Glutamatergic neuron (in vitro differentiated cells): ENCODE results near the gene CDC73. TPM values are rescaled to one million over a fixed set of nuclear protein-coding genes. Genes with fewer than 3 reads are reported as not detected.

Source experiments
- DNase-seq: peaks from one replicate; pipeline ENCODE4 v3.0.0; 2022
- H3K27ac Mint-ChIP-seq: one replicate; pipeline ENCODE4 v1.8.0; 2020; ENCODE audit warnings: mild to moderate bottlenecking, mixed read lengths, inconsistent platforms; ENCODE audit not compliant: unreplicated experiment
- H3K27me3 Mint-ChIP-seq: one replicate; pipeline ENCODE4 v1.8.0; 2020; ENCODE audit warnings: mild to moderate bottlenecking, moderate library complexity, mixed read lengths, inconsistent platforms; ENCODE audit not compliant: unreplicated experiment
- H3K36me3 Mint-ChIP-seq: one replicate; pipeline ENCODE4 v1.8.0; 2020; ENCODE audit warnings: mild to moderate bottlenecking, mixed read lengths, inconsistent platforms; ENCODE audit not compliant: unreplicated experiment
- H3K4me1 Mint-ChIP-seq: one replicate; pipeline ENCODE4 v1.8.0; 2020; ENCODE audit warnings: mild to moderate bottlenecking, low read depth, mixed read lengths, inconsistent platforms; ENCODE audit not compliant: unreplicated experiment
- H3K4me3 Mint-ChIP-seq: one replicate; pipeline ENCODE4 v1.8.0; 2020; ENCODE audit warnings: mild to moderate bottlenecking, mixed read lengths, inconsistent platforms; ENCODE audit not compliant: unreplicated experiment
- H3K9me3 Mint-ChIP-seq: one replicate; pipeline ENCODE4 v1.8.0; 2020; ENCODE audit warnings: mild to moderate bottlenecking, moderate library complexity, mixed read lengths, inconsistent platforms; ENCODE audit not compliant: unreplicated experiment
- CTCF ChIP-seq: fragments of 200-600 bp; sonication (generic); IDR thresholded peaks from one replicate; pipeline ENCODE4 v1.5.0; 2021; ENCODE audit not compliant: partially characterized antibody, unreplicated experiment
- total RNA-seq: library from RNA; stranded (reverse); fragmentation: NEBNext Ultra II Directional; extraction: Animal tissue kit (Norgen Biotek cat#: 25700); gene quantifications from one replicate; pipeline ENCODE4 v1.2.1, GENCODE V29; 2021; ENCODE audit not compliant: unreplicated experiment

Gene CDC73
- total RNA-seq, 1 donor from 2014 or later, result 40.0 TPM

GRCh38 chr1:193234530-193234929, 112.7 kb downstream of the CDC73 start:
- DNase-seq, result no peak
- H3K36me3 Mint-ChIP-seq, result no peaks in the 10 kb centered on the region
- no peaks in the 10 kb centered on the region for H3K27me3 Mint-ChIP-seq
- H3K27ac Mint-ChIP-seq, result no peak overlapping the region
- H3K4me1 Mint-ChIP-seq, result no peaks in the 10 kb centered on the region
- H3K4me3 Mint-ChIP-seq, result no peak overlapping the region
- H3K9me3 Mint-ChIP-seq, result no peaks in the 10 kb centered on the region
- TF ChIP-seq CTCF, result no peak

GRCh38 chr1:193237381-193237978, 115.6 kb downstream of the CDC73 start:
- no peak overlapping the region for H3K4me3 Mint-ChIP-seq
- H3K36me3 Mint-ChIP-seq, result no peaks in the 10 kb centered on the region
- no peaks in the 10 kb centered on the region for H3K27me3 Mint-ChIP-seq
- H3K27ac Mint-ChIP-seq, result no peak overlapping the region
- no peak for TF ChIP-seq CTCF
- H3K4me1 Mint-ChIP-seq, result no peaks in the 10 kb centered on the region
- H3K9me3 Mint-ChIP-seq, result peaks cover 5% of the 10 kb centered on the region
- no peak for DNase-seq

- Mint-ChIP-seq H3K9me3 (peaks cover 5% of the 10 kb centered on the region), H3K27me3 (no peaks in the 10 kb centered on the region), H3K4me1 (no peaks in the 10 kb centered on the region), H3K36me3 (no peaks in the 10 kb centered on the region), H3K4me3 (no peak overlapping the region), H3K27ac (no peak overlapping the region)
- DNase-seq, result no peak
- TF ChIP-seq CTCF, result no peak
These were observed 118.8 kb downstream of the CDC73 start for GRCh38 chr1:193240609-193241008.

GRCh38 chr1:193241132-193241827, 119.4 kb downstream of the CDC73 start:
- TF ChIP-seq CTCF, result no peak
- no peaks in the 10 kb centered on the region for H3K27me3 Mint-ChIP-seq
- no peaks in the 10 kb centered on the region for H3K4me1 Mint-ChIP-seq
- no peak overlapping the region for H3K27ac Mint-ChIP-seq
- H3K36me3 Mint-ChIP-seq, result no peaks in the 10 kb centered on the region
- no peak for DNase-seq
- H3K9me3 Mint-ChIP-seq, result peaks cover 5% of the 10 kb centered on the region
- no peak overlapping the region for H3K4me3 Mint-ChIP-seq

- Mint-ChIP-seq H3K36me3 (peaks cover 3% of the 10 kb centered on the region), H3K27me3 (no peaks in the 10 kb centered on the region), H3K4me1 (no peaks in the 10 kb centered on the region), H3K27ac (no peak overlapping the region), H3K9me3 (peaks cover 5% of the 10 kb centered on the region), H3K4me3 (no peak overlapping the region)
- DNase-seq, result no peak
- TF ChIP-seq CTCF, result no peak
These were observed 120.2 kb downstream of the CDC73 start for GRCh38 chr1:193242000-193242399.
